HG02588 (cell line): ENCODE measurements around the gene EIF4E1B.
A peak's percentile ranks its signal among the peaks of the same experiment; 100 is the strongest.

ENCODE experiments used
- ATAC-seq: cut with Tn5 transposase; IDR thresholded peaks from one replicate; pipeline ENCODE4 v1.9.1; 2021; ENCODE audit warnings: mild to moderate bottlenecking, moderate library complexity; ENCODE audit not compliant: unreplicated experiment

EIF4E1B gene

GRCh38 chr5:176660860-176661641 is 30.6 kb downstream of the EIF4E1B start:
- ATAC-seq = peak; percentile 48

GRCh38 chr5:176661676-176662075 is 31.2 kb downstream of the EIF4E1B start:
- ATAC-seq = no peak

- no peak for ATAC-seq
Measured at GRCh38 chr5:176662371-176663333, 32.2 kb downstream of the EIF4E1B start.

GRCh38 chr5:176663566-176663965 is 33.1 kb downstream of the EIF4E1B start:
- ATAC-seq = no peak

- no peak for ATAC-seq
Measured at GRCh38 chr5:176664479-176664878, 34.0 kb downstream of the EIF4E1B start.

- ATAC-seq = no peak
Measured at GRCh38 chr5:176664886-176665285, 34.4 kb downstream of the EIF4E1B start.

GRCh38 chr5:176665517-176665916 is 35.0 kb downstream of the EIF4E1B start:
- ATAC-seq = no peak

- ATAC-seq = no peak
Measured at GRCh38 chr5:176667637-176668036, 37.2 kb downstream of the EIF4E1B start.

GRCh38 chr5:176670449-176670848 is 40.0 kb downstream of the EIF4E1B start:
- ATAC-seq = no peak

- no peak for ATAC-seq
Measured at GRCh38 chr5:176671399-176671798, 40.9 kb downstream of the EIF4E1B start.

GRCh38 chr5:176671890-176672747 is 41.6 kb downstream of the EIF4E1B start:
- ATAC-seq = no peak

GRCh38 chr5:176673651-176674583 is 43.4 kb downstream of the EIF4E1B start:
- no peak for ATAC-seq

GRCh38 chr5:176674799-176675198 is 44.3 kb downstream of the EIF4E1B start:
- ATAC-seq = no peak

GRCh38 chr5:176675676-176676360 is 45.3 kb downstream of the EIF4E1B start:
- no peak for ATAC-seq

GRCh38 chr5:176676361-176676824 is 45.9 kb downstream of the EIF4E1B start:
- peak; percentile 61 for ATAC-seq

GRCh38 chr5:176677209-176677939 is 46.9 kb downstream of the EIF4E1B start:
- ATAC-seq = no peak

GRCh38 chr5:176678584-176678983 is 48.1 kb downstream of the EIF4E1B start:
- ATAC-seq = no peak
